ENCODE results near the gene CREBBP.

Gene CREBBP

DNA sequence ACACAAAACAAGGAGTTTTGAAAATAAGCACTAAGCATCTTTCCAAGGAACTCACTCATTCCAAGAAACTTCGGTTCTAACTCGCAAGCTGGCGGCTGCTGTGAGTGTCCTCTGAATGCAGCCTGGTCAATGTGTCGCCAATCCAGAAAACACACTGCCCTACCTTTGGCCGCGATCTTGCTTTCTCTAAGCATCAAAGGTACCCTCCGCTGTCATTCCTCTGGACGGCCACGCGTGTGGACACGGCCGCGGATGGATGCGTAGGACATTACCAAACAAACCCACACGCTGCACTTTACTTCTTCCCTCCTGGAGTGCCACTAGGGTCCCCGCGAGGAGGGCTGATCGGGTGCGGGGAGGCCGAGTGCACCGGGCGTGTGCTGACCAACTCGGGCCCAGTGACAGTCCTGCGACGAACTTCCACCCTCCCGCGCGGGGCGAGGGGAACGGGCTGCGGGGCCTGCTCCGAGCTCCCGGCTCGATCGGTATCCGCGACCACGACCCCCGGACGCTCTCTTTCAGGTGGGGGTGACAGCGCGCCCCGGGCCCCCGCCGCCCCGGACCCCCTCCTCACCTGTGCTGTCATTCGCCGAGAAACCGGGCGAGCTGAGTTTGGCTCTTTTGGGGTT is 1.1 kb downstream of the CREBBP start:
- DNase-seq = no peak

DNA sequence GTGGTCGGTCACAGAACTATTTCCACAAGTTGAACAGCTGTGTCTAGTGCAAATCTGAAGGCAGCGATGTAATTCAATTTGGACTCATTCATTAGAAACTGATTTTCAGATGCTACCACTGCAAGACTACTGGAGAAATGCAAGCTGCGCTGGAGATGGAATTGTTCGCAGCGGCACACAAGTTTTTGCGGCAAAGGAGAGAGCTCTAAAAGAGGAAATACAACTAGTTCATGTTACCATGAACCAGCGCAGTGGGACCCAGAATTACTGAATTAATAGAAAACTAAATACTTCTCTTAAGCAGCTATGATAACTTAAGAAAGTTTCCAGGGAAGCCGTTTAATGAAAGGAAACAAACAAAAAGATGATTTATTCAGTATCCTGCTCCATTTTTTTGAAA is 1.9 kb downstream of the CREBBP start:
- no peak for DNase-seq

DNA sequence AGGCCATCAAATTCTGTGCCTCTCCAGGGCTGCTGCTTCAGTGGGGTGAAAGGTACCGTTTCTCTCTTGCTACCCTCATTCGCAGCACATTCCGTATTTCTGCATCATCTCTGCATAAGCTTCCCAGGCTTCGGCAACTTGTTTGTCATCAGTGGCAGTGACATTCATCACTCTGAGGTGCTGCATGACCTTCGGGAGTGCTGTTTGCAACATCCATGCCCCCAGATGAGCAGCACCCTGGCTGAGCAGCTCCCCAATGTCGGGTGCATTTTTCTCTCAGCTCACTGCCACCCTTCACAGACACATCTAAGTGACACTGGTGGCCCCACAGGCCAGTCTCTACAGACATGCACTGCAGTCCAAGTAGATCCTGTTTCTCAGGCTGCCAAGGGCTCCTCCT is 3.8 kb downstream of the CREBBP start:
- no peak for DNase-seq

DNA sequence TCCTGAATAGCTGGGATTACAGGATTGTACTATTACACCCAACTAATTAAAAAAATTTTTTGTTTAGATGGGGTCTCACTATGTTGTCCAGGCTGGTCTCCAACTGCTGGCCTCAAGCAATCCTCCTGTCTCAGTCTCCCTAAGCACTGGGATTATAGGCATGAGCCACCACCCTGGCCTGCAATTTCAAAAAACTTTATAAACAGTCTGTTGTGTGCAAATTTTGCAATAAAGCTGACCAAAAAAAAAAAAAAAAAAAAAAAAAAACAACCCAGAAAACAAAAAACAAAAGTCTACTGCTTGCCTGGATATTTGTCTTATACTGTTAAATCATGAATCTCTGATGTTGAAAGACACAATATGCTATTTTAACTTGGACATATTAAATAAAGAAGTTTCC is 4.4 kb downstream of the CREBBP start:
- no peak for DNase-seq

DNA sequence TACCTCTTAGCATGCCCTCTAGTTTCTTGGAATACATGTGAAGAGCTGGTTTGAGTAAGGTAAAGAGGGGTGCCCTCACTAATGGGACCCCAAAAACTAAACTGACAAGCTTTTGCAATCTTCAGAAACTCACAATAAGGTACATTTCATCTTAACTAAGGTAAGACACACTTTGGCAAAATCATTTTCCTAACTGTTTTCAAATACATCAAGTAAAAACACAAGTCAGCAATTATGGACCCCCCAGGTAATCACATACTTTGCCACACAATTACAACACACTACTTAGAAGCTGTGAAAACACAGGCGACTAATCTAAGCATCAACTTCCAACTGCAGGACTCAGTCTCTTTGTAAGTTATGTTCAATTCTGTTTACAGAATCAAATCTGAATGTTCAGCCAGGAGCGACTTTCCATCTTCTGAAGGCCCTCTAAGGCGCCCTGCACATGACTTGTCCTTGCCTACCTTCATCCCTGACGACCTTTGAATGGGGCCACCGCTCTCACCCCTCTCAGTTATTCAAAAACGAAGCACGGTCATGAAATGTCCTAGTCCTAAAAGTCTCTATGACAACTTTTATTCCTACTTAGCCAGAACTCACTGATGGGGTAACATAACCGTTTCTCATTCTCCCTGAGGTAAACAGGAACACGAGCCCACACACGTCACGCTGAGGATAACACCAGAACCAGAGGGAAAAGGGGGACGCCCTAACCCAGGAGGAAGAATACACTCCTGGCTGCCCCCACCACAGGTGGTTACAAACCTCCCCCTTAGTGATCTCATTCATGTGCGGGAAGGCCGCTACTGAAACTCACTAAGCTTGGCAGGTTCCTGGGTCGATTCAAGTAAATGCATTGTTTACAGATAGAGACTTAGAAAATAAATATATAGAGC is 5.5 kb downstream of the CREBBP start:
- no peak for DNase-seq

DNA sequence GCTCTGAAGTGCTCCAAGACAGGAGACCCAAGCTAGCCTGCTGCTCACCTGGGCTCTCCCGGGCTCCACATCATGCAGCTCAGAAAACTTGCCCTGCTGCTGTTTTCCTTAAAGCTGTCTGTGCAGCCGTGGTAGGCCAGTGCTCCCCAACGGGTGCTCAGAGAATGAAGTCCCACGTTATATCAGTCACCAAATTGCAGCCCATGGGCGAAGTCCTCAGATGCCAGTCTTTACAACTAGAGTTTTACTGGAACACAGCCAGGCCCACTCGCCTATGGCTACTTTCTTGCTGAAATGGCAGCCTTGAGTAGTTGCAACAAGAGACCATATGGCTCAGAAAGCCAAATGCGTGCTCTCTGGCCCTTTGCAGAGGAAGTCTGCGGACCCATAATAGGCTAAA is 6.3 kb downstream of the CREBBP start:
- no peak for DNase-seq

DNA sequence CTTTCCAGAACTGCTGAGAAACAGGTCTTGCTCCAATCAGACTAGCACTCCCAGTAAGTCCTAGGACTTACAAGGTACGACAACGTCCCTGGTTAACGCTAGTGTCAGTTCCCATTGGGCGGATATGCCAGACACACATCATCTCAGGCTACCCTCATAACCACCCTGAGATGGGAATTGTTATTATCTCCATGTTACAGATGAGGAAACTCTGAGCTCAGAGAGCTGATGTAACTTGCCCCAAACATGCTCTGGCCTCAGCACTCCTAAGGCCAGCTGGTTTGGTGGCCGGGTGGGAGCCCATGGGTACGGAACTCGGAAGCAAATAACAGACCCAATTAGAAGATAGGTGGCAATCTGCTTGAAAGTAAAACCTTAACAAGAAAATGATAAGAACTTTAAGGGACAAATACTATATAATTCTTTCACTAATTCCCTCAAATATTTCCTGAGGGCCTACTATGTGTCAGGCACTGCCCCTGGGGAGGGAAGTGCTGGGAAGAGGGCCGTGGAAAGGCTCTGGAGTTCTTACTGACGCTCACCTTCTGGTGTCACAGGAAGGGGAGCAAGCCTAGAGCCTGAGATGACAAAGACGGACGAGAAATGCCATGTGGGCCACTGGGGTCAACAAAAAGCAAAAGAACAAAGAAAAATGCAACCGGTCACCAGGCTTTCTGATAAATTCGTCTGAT is 6.9 kb downstream of the CREBBP start:
- DNase-seq = no peak

DNA sequence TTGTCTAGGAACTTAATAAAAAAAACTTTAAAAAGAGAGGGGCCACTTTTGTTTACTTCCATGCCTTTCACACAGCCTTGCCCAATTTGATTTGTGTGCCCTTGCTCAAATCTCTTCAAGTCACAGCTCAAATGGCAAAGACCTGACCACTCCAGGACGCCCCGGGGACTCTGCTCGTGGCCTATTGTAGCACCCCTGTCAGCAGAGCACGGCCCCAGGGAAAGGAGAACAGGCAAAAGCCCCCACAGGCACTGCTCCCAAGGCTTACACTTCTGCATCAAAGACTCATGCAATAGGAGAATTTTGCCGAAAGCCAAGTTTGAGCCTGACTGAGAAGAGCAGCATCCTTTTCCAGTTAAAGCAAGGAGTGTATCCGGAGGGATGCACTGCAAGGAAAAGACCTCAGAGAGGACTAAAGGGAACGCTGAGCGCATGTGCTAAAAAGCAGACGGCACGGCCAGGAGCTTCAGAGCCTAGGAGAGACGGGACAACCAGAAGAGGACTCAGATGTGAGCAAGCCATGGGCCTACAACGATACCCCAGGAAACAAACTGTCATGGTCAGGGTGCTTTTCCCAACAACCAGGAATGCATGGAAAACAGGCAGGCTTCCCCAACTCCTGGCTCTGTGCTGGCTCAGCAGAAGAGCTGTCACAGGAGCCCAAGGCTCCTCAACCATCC is 8.2 kb downstream of the CREBBP start:
- DNase-seq = no peak

DNA sequence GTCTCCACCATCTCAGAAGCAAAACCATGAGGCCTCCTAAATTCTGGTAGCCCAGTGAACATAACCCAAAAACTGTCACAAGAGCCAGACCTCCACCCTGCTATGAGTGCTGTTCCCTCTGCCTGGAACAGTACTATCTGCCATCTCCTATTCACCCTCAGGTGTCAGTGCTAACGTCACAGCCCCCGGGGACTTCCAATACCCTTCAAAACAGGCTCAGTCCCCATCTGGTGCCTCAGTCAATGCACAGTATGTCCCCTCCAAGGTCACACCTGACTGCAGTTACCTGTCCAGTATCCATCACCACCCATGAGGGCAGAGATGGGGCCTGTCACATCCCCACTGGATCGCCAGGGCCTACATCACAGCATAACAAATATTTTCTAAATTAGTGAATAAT is 11.5 kb downstream of the CREBBP start:
- no peak for DNase-seq

DNA sequence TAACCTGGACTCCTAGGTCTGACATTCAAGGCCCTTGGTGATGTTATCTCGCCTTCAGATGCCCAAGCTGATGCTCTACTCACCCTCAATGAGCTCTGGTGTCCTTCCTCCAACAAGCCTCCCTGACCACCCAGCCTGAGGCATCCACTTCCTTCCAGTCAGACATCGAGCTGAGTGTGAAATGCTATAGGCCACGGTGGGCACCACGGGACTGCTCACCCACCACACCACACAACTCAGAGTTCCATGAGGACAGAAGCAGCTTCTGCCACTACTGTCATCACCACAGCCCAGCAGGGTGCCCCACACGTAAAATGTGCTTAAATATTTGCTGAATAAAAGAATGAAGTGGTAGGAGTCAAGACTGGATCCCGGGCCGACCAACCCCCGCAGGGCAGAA is 12.0 kb downstream of the CREBBP start:
- DNase-seq = no peak

DNA sequence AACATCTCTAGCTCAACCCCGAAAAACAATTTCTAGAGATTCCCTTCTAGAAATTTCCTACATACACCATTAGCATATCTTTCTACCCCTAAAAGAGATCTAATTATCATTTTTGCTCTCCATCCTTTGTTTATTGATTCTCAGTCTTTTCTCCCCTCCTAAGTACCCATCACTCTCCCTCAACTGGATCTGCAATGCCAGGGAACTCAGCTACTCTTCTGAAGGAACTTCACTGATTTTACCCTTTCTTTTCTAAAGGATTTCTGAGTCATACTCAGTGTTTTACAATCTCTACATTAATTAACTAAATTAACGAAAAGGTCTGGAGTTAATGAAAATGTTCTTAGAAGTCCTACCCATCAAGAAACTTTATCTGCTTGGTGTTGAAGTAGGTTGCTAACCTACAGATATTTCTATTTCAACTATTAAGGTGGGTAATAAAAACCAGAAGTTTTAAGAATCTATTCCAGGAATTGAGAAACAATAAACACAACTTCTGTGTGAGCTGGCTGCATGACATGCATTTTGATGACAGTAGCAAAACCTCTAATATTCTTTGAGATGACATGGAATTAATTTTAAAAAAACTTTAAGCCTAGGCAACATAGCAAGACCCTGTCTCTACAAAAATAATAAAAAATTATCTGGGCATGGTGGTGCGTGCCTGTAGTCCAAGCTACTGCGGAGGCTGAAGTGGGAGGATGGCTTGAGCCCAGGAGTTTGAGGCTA is 13.6 kb downstream of the CREBBP start:
- no peak for DNase-seq

DNA sequence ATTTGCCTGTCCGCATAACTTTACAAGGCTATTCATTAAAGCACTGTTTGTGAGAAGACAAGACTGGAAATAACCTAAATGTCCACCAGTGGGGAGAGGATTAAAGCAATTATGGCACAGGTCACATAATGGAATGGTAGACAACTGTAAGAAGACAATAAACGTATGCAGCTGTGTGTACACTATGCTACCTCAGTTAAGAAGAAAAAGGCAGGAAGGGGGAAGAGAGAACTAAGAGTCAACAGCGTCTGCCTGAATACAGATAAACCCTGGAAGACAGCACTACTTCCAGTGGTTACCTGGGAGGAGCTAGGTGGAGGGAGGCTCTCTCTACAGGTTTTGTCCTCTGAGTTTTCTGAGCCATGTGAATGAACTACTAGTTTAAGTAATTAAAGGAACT is 15.3 kb downstream of the CREBBP start:
- DNase-seq = no peak

DNA sequence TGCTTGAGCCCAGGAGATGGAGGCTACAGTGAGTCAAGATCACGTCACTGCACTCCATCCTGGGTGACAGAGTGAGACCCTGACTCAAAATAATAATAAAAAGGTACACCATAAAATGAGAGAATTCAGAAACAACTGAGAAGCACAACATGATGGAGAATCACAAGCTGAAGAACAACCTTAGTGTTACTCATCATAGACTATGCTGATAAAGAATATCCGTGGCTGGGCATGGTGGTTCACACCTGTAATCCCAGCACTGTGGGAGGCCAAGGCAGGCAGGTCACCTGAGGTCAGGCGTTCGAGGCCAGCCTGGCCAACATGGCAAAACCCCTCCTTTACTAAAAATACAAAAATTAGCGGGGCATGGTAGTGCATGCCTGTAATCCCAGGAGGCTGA is 16.0 kb downstream of the CREBBP start:
- no peak for DNase-seq

DNA sequence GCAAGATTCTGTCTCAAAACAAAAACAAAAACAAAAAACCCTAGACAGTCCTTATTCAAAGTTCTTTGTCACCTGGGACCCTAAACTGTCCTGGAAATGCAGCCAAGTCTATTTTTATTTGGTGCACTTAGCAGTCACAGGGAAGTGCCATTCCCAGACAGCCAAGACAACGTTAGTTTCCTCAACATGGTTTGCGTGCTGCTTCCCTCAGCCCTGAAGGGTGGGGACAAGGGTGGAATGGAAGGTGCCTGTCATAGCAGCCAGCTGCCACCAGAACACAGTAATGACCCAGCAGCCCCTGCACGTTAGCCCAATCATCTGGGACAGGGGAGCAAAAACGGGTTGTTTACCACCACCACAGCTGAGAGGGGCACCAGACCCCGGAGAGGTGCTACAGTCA is 16.9 kb downstream of the CREBBP start:
- DNase-seq = no peak

DNA sequence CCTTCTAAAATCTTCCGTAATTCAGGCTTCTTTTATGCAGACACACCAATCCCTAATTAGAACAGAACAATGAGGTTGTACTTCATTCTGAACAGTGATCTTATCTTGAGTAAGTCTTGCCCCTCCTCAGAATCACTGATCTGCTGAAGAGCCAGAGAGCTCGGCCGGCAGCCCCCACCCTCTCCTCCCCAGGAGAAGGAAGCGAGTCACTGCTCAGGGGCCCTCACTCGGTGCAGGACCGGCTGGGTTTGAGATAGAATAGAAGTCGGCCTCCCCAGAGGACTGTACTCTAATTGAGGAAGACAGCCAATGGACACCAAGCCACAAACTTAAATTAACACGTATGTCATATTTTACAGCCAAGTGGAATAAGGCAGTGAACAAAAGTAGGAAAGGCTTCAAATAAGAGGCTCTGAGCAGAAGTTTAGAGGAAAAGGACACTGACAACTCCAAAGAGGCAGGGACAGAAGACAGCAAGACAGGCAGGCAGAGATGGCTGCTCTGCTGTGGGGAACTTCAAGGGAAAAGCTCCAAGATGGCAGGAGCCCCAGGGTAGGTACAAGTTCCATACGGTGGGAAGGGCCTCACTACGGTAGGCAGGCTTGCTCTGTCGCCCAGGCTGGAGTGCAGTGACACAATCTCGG is 18.6 kb downstream of the CREBBP start:
- no peak for DNase-seq

DNA sequence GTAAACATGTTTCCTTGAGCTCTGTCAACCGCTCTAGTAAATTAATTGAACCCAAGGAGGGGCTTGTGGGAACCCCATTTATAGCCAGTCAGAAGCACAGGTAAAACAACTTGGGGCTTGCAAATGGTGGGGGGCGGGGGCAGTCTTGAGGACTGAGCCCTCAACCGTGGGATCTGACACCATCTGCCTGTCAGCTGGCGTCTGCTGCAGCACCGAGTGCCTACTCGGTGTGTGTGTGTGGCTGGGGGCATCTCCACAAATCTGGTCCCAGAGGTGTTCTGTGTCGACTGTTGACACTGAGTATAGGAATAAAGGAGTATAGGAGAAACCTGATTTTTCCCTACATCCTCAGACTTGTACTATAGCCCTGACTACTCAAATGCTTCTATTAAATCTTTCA is 20.6 kb downstream of the CREBBP start:
- DNase-seq = no peak

DNA sequence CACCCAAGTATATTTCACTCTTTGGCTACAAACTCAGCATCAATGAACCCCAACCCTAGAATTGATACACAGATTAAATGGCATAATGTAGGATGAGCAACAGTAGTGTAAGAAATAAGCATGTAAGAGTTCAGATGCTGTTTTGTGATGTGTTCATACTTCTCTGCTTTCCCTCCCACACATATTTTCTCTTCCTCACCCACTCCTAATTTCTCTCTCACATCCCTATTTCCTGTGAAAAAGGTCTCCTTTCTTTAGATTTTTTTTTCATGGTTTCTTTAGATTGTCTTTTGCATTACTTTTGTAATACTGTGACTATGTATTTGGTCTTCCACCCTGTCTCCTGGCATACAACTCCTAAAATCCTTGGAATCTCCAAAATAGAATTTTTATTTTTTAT is 21.7 kb downstream of the CREBBP start:
- no peak for DNase-seq

DNA sequence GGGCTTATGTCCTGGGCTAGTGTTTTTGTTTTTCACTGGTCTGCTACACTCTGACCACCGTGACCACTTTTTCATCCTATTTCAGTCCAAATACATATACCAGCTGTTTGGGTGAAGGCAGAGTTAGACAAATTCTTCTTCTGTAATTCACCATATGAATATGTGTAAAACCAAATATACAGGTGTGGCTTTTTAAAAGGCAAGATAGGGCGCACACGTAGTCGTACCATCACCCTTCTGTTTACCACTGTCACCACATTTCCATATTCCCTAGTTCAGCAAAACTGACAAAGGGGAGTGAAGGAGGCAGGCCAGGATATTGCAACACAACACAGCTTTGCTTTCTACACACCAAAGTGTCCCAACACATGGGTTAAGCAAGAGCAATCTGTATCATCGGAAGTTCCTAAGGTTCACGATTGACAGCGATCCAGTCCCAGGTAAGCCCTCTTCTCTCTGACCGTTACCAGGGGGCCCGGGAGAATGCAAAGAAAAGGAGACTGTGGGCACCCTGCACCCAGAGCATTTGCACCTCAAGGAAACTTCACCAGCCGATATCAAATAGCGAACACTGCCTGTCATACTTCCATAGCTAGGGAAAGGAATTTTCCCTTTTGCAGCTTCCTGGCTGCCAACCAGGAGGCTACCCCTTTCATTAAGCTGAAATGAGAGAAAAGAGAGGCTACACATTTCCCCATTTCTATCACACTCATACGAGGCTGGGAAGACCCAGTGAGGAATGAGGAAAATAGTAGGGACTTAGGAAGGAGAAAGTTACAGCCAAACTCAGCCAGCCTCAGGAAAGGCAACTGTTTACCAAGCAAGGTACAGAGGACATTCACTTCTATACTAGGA is 23.1 kb downstream of the CREBBP start:
- DNase-seq = peak; percentile 80

DNA sequence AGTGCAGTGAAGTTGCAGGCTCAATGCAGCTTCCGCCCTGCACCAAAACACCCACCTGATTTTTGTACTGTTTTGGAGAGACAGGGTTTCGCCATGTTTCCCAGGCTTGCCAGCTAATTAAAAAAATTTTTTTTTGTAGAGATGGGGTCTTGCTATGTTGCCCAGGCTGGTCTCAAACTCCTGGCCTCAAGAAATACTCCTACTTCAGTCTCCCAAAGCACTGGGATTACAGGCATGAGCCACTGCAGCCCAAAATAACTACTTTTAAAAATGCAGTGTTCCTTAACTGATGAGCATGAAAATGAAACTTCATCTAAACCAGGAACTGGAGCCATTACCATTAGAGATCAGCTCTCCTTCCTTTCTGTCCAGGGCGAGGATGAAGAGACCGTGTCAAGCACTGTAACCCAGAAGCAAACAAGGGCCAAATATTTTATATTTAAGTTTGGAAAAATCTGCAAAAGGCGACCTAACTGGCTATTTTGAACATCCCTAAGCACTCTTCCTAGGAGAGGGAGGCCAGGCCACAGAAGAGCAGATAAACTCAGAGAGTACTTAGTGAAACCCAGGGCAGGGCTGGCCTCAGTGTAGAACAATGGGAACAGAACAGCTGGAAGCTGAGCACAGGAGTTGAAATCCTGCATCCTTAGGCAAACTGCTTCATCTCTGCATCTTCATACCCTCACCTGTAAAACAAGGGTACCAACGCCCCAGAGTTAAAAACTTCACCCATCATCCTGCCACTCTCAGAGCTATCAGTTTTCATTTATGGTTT is 24.0 kb downstream of the CREBBP start:
- DNase-seq = no peak

All from GF-D8 (cell line).